Measurements from ENCODE around the gene TENM4.

TENM4 gene

GRCh38 chr11:79101656-79102055 lies 339.2 kb downstream of the TENM4 start:
- no peak for DNase-seq

DNA sequence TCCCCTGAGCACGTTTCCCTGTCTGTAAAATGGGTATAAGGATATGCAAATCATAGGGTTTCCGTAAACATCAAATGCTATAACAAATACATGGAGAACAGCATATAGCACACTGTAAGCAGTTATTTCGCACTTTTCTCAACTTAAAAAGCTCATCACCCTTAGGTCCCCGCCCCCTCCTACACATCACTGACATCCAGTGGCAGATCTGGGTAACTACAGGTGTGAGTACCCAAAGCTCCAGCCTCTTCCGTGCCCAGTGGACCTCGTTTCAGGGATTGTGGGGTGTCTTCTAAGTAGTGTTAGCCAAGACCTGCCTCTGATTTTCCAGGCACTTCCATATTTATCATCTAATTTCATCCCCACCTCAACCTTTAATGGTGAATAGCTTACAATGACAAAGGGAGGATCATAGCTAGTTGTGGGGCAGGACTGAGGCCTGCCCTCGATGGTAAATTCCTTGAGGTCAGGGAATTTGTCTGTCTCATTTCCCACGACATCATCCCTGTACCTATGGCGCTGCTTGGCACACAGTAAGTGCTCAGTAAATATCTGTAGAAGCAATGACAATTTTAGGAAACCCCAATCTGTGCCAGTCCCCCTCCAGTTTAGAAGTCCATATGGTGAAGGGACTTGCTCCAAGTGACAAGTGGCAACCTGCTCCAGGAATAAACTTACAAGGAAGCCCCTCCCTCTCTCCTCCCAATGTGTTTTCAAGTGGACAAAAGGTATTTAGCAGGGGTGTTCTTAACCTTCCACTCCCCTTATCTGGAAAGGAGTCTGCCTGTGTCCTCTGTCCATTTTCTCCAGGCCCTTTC lies 340.5 kb downstream of the TENM4 start:
- DNase-seq: no peak

DNA sequence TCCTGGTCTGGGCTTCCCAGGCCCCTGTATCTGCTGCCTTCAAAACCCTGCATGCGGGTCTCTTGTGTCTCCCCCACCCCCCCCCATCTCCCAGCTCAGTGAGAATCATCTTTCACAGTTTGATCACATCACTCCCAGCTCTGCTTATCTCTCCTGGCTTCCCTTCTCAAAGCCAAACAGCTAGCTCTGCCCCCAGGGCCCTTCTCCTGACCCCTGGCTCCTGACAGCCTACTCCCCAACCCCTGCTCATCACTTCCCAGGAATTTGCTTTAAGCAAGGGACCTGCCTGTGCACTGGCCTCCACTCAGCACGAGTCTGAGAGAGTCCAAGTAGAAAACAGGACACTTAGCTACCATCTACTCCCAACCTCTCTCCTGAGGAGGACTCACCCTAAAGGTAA lies 342.7 kb downstream of the TENM4 start:
- no peak for DNase-seq

GRCh38 chr11:79097246-79097875 lies 343.5 kb downstream of the TENM4 start:
- DNase-seq: no peak

DNA sequence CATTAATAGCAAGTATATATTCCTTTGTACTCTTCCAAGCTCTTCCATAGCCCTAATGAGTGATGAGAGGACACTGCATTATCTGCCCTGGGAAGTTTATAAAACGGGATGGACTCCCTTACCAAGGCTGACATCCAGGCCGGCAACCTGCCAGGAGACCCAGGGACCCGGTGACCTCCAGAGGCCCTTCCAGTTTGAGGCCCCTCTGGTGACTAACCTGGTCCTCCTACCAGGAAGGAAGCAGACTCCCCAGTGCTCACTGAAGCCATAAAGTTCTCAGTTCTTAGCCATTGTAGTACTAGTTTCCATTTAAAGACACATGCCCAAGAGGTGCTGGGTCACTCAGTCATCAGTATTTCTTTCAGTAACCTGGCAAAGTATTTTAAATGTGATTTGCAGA lies 345.4 kb downstream of the TENM4 start:
- no peak for DNase-seq

- DNase-seq: no peak
Measured at GRCh38 chr11:79094616-79095015, 346.2 kb downstream of the TENM4 start.

DNA sequence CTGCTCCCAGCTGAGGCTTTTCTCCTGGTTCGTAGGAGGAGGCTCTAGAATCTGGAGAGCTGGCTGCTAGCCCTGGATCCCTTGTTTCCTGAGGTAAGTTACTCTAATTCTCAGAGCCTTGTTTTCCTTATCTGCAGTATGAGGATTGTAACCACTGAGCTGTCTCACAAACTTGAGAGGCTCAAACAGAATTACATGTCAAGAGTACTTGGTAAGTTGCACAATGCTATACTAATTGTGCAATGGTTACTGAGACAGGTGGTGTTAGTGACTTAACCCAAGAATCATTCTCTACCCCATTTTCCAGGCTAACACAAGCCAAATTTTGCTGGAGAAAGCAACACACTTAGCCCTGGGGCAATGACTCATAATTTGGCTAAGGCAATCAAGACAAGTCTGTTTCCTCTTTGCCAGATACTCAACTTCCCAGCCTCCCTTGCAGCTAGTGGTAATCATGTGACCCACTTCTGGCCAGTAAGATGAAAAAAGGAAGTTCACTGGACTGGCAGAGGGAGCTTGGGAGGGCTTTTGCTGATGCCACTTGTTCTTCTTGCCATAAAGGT lies 348.0 kb downstream of the TENM4 start:
- DNase-seq: no peak

DNA sequence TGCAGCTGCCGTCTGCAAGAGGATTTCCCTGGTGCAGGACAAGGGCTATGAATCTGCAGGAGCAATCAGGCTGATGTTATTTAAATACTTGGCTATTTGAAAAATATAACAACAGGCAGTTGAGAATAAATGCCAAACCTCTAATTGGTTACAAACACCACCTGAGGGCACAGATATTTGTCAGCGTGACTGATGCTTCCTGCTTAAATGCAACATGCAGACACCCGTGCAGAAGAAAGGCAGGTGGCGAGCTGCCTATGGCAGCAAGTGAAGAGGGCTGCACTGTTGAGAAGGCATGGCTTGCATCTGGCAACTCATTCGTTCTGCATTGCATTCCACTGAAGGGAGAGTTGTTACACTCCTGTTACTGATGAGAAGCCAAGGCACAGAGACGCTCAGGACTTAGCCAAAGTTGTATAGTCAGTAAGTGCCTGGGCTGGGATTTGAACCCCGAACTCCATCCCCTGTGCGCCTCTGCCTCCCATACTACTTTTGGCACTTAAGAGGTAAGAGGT lies 350.6 kb downstream of the TENM4 start:
- DNase-seq: no peak

GRCh38 chr11:79089601-79090000 lies 351.2 kb downstream of the TENM4 start:
- no peak for DNase-seq

DNA sequence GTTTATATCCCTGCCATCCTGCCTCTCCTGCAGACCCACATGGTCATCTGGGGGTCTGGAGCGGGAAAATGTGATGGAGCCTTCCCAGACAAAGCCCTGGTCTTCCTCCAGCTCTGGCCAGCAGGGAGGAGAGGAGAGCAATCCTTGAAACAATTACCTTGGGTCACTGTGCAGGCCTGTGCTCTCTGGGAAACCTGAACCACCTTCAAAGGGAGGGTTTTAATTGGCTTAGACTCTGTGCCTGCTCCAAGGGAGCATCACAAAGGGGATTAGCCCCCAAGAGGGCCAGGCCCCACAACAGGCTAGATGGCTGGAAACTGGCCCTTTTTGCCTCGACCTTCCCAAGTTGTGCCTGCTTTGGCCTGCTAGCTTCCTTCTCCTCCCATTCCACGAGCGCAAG lies 351.9 kb downstream of the TENM4 start:
- no peak for DNase-seq

- no peak for DNase-seq
Measured at GRCh38 chr11:79087961-79088318, 352.9 kb downstream of the TENM4 start.

DNA sequence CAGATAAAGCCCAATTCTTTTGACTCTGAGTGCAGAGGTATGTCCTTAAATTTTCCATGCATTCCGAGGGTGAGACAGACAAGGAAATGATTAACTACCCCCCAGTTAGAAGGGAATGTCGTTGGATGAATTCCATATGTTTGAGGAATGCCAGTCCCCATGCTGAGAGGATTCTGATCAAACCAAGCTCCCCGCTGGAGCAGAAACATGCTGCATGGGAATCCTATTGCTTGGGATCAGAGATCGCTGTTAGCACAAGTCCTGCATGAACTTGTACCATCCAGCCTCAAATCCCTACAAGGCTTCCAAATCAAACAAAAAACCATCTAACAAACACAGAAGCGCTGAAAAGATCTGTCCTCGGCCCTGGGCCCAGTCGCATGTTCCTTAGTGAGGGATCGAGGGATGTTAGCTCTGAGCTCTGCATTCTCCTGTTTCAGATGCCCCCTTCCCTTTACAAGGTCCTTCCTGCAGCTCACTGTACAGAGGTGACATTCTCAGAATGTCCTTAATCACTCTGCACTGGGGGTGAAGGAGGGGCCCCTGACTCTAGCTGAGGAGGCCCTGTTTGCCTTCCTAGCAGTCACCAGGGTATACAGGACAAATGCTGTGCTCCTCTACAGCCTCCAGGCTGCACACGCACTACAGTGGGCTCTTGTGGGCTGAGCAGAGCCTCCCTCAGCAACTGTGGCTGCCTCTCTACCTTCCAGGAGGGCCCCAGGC lies 353.4 kb downstream of the TENM4 start:
- no peak for DNase-seq

GRCh38 chr11:79086056-79086455 lies 354.8 kb downstream of the TENM4 start:
- no peak for DNase-seq

DNA sequence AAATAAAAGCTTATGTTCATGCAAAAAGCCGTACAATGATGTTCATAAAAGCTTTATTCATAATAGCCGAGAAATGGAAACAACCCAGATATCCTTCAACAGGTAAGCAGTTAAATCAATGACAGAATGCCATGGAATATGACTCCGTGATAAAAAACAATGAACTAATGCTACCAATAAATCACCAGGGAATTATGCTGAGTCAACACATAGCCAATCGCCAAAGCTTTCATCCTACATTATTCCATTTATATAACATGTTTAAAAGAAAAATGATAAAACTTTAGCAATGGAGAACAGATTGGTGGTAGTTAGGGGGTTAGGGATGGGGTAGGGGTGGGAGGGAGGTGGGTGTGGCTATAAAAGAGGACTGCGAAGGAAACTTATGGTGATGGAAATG lies 356.4 kb downstream of the TENM4 start:
- no peak for DNase-seq

- no peak for DNase-seq
Measured at GRCh38 chr11:79083352-79083751, 357.5 kb downstream of the TENM4 start.

- DNase-seq: no peak
Measured at GRCh38 chr11:79082907-79083306, 357.9 kb downstream of the TENM4 start.

DNA sequence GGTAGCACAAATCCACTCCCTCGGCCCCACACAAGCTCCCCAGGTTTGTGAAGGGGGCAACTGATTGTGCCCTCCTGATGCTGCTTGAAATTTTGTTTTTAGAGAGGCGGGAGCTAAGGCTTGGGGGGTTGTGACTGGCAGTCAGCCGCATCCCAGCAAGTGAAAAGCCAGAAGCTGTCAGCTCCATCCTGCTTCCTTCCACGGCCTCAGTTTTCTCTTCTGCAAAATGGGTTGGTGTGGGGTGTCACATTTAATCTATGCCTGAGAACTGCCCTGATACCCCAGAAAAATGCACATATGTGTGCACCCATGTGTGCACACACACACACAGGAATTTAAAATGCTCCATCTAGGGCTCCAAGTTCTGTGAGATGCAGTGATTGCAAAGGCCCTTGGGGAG lies 358.6 kb downstream of the TENM4 start:
- no peak for DNase-seq

- DNase-seq: no peak
Measured at GRCh38 chr11:79081471-79082031, 359.3 kb downstream of the TENM4 start.

- no peak for DNase-seq
Measured at GRCh38 chr11:79080551-79080950, 360.3 kb downstream of the TENM4 start.

- DNase-seq: no peak
Measured at GRCh38 chr11:79078999-79079398, 361.8 kb downstream of the TENM4 start.

GRCh38 chr11:79078456-79078855 lies 362.4 kb downstream of the TENM4 start:
- no peak for DNase-seq

GRCh38 chr11:79077702-79078330 lies 363.0 kb downstream of the TENM4 start:
- DNase-seq: no peak

Data from NCI-H187 (cell line).